GM19455 (cell line): ENCODE measurements around the gene P3H4.
"Not testable (repeated sequence)": the region's sequence is repeated elsewhere in the genome, so short reads cannot be mapped to it uniquely, and the experiment has no call there.

ENCODE experiments used
- ATAC-seq: cut with Tn5 transposase; IDR thresholded peaks from one replicate; pipeline ENCODE4 v1.9.1; 2021; ENCODE audit not compliant: unreplicated experiment

Gene P3H4

DNA sequence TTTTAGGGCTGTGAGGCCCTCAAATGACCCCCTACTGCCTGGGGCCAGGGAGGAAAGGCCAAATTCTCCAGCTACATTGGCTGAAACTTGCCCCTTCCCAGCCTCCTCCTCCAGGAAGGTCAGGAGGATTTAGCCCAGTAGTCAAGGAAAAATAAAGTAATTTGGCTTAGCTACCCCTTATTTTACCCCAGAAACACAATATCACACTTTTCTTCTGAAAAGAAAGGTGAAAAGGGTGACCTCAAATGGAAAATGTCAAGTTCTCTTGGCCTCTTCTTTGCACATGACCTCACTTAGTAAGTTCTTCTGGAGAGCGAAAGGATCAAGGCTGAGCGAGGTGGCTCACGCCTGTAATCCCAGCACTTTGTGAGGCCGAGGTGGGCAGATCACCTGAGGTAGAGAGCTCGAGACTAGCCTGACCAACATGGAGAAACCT lies 17.2 kb downstream of the P3H4 start:
- ATAC-seq: no peak

GRCh38 chr17:41793784-41794539 lies 17.8 kb downstream of the P3H4 start:
- no peak for ATAC-seq

DNA sequence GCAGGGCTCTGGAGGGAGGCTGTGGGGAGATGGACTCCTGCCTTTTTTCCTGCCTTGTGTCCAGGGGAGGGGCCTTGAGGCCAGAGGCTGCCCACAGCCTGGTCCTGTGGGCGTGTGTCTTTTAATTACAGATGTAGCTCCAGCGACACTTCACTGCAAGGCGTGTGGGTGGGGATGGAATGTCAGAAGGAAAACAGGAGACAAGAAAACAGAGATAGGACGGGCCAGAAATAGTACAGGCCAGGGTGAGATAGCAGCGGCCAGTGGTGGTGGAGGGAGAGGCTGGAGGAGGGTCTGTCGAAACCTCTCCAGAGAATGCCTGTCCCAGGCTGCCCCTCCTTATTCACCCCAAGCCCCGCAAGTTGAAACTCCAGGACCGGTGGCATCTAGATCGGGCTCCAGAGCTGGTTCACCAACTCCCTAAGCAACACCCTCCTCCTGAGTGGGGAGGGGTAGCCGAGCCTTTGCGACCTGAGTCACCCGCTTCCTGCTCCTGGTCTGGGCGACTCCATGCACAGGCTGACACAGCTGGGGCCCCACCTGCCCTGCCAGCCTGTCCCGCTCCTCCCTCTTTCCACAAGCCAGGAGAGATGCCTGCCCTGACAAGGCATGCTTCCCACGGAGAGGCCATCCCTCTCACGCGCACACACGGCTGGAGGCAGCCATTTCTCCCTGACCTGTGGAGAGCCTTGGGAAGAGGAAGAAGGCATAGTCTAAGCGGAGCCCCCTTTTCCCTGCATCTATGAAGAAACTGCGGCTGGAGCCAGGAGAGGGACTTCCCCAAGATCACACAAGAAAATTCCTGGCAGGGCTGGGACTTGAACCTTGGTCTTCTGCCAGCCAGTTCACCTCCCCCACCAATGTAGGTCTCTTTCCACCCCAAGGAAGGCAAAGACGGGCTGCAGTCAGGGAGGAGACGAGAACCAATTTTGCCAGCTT lies 18.6 kb downstream of the P3H4 start:
- ATAC-seq: no peak

- ATAC-seq: no peak
Observed at GRCh38 chr17:41787021-41787418, 24.7 kb downstream of the P3H4 start.

DNA sequence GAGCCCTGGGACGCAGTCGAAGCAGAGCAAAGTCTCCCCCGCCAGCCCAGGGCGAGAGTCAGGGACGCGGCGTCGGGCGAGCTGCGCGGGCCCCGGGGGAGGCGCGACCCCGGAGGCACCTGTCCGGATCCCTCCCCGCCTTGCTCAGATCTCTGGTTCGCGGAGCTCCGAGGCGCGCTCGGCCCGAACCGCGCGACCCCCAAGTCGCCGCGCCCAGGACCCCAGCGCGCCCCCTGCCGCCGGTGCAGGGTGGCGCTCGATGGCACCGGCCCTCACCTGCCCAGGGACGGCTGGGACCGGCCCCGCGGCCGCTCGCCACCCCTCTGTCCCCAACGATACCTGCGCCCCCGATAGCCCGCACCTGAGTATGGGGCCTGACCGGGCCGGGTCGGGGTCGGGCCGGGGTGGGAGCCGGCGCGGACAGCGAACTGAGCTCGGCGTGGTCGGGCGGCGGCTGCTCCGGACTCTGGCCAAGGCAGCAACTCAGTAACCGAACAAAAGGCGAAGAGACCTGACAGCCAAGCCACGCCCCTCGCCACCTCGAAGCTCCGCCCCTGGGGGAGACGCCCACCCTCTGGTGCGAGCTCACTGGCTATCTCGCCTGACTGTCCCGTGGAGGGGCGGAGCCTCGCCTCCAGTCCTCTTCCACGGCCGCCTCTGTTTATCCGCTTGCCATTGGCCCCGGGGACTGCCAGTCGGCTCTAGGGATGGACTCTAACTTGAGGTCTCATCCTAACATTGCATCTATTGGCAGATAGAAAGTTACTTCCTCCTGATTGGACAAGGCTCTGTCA lies 25.3 kb downstream of the P3H4 start, which contains the start of gene JUP:
JUP (minus strand) TSS at position 485 of the 794 bp plus-strand sequence. CDS start 14,857 bp downstream, outside the sequence.
- ATAC-seq: peak; percentile 74

DNA sequence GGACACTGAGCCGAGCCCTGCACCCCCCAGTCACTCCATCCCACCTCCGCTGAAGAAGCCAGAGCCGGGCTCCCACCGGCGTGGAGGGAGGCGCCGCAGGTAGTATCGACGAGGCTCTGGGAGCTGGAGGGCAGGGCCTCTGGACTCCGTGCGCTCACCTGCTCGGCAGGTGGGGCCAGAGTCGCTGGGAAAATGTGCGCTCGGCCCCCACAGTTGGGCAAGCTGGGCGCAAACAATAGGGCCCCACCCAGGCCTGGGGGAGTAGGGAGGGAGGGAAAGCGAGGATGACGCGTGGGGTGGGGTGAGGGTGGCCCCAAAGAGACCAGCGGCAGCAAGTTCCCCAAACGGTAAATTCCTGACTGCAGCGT lies 25.9 kb downstream of the P3H4 start:
- ATAC-seq: no peak

DNA sequence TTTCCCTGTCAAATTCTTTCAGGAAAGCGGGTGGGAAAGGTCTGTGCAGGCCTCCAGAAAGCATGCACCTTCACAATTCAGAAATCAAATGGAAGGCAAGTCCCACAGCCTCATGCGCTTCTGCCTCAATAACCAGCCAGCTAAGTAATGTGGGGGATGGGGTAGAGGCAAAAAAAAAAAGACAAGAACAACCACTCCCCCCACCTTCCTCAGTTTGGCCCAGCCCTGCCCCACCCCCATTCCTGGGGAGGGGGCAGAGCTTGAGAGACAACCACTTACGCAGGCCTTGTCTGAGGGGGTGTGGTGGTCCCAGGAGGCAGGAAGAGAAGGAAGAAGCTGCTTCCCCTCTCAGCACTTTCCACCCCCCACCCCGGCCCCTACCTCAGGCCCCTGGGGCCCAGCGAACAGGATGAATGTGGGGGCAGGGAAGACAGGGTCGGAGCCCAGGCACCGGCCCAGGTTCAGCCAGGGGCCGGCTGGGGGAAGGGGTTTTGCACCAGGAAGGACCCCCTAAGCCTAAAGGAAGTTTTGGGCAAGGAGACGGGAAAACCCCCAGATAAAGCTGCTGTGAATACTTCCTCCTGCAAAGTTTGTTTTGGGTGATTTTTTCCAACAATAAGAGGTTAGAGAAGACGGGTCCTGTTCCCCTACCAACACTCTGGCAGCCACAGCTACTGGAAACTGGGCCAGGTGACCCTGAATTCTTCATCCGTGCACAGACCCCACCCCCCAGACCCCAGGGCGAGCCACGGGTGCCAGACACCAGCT lies 26.5 kb downstream of the P3H4 start:
- ATAC-seq: no peak

DNA sequence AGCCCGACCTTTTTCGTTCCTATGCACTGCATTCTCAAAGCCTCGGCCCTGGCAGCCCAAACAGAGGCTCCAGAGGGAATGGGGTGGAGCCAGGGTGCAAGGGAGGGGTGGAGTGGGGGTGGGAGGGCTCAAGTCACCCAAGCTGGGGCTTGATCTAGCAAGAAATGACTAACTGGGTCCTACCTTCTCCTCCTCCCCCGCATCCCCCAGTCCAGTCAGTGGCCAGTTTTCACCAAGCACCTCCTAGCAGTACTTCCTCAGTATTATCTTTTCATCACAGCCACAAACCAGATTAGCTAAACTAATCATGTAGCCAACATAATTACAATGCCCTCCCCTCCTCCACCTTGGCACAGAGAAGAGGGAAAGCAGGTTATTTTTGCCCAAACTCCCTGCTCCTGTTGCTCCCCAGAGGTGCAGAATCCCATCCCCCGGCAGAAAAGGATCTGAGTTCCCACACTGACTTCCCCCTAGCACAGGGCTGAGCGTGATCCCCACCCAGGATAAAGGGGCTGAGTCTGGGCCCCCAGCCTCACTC lies 27.5 kb downstream of the P3H4 start:
- ATAC-seq: no peak

DNA sequence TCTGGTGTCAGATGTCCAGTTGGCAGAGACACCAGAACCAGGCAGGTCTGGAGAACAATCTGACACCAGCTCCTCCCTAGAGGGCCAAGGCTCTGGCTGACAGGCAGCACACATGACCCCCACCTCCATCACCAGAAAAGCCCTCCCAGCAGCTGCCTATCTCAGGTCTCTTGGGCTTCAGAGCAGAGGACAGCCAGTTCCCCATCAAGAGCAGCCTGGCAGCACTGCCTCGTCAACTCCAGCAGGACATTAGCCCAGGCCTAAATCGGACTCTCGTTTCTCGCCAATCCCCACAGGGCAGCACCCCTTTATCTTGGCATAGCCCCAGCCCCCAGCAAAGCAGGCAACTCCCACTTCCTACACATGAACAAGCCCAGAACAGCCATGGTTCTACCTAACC lies 29.6 kb downstream of the P3H4 start:
- ATAC-seq: no peak

GRCh38 chr17:41781404-41782110 lies 30.2 kb downstream of the P3H4 start:
- ATAC-seq: no peak

- no peak for ATAC-seq
Observed at GRCh38 chr17:41779954-41780353, 31.8 kb downstream of the P3H4 start.

DNA sequence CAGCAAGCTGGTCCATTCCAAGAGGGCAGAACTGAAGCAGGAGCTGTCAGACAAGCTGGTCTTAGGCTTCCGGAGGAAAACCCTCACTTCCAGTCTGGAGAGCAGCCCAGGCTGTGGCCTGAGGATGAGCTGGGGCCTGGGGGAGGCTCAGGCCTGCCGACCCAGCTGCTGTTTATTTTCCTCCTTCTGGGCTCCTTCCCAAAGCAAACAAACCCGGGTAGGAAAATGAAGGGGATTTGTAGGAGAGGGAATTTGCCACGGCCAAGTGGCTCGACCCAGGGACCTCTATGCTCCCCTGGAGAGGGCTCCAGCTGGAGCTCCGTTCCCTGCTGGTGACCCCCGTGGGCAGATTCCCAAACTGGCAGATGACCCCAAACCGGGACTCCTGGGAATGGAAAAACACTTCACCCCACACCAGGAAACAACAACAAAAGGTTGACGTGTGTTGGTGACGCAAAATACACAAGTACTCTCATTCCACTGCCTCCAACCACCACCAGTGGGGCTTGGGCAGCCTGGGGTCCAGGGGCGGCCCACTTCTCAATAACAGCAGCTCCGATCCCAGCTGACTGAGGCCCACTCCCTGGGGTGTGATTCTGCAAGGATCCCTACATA lies 34.1 kb downstream of the P3H4 start:
- ATAC-seq: no peak

DNA sequence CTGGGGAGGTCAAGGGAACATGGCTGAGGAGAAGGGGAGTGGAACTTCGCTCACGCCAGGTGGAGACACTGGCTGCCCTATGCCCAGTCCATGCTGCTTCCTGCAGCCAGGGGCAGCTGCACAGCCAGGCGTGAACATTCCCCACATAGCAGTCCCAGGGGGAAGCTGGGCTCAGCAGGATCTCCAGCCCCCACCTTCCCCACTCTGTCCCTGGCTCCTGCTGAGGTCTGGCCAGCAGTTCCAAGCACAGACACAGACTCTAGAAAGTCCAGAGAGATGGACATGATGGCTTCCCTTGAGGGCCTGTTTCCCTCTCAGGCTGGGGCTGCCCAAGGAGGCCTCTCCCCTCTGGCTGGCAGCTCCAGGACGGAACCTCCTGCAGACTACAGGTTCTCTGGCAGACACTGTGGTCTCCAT lies 34.6 kb downstream of the P3H4 start:
- no peak for ATAC-seq

DNA sequence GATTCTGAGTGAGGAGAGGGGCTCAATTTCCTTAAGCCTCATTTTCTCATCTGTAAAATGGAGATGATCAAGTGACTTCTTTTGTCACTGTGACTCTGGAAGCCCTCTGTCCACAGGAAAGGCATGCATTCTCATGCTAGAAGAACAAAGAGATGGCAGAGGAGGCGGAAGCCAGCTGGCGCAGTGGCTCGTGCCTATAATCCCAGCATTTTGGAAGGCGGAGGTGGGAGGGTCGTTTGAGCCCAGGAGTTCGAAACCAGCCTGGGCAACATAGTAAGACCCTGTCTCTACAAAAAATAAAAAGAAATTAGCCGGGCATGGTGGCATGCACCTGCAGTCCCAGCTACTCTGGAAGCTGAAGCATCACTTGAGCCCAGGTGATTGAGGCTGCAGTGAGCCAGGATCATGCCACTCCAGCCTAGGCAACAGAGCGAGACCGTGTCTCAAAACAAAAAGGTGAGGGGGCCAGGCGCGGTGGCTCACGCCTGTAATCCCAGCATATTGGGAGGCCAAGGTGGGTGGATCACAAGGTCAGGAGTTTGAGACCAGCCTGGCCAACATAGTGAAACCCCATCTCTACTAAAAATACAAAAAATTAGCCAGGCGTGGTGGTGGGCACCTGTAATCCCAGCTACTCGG lies 35.4 kb downstream of the P3H4 start:
- not testable (repeated sequence) for ATAC-seq

DNA sequence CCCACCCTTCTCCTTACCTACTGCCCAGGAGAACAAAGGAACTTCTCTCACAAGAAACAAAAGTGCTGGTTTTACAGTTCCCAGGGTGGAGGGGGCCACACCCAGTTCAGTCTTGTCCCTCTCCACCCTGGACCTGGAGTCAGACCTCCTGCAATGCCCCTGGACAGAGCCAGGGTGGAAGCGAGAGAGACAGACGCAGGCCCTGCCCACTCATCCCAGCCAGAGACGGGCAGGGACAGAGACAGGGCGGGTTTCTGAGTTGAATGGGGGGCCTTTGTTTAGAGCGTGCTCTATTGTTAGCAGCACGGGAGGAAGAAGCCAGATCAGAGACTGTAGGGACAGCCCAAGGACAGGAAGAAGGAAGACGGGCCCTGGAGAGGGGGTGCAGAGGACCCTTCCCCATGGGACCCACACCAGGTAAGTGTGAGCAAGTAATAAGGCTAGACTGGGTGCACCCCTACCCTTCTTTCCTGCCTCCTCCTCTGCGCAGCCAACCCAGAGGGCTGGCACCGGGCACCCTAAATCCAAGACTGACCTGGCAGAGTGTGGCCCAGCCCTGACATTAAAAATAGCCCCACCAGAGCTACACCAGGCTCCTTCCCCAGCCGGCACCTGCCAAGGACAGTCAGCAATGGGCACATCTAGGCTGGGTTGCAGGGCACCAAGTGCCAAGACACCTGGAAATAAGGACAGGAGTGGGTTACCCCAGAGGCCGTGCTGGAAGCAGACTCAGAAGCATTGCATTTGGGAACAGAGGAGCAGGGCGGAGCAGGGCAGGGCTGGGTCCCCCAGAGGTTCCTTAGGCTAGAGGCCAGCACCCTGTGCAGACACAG lies 36.1 kb downstream of the P3H4 start:
- ATAC-seq: no peak

- ATAC-seq: no peak
Observed at GRCh38 chr17:41773731-41774193, 38.0 kb downstream of the P3H4 start.

DNA sequence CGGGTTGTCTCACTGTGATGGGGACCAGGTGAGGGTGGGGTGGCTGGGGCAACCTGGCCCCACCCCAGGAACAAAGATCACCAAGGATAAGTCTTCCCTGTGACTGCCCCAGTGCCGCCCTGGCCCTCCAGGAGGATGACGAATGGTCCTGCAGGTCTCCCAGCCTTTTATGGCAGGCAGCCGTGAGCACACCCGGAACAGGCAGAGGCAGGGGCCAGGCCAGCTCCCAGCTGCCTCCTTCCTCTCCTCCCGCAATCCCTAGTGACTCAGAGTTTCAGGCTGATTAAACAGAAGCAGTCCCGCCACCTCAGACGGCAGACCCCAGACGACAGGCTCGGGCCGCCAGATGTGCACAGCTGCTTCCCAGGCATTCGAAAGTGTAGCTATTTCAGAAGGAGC lies 38.6 kb downstream of the P3H4 start:
- ATAC-seq: no peak
